NCI-H2029 treated with DMSO at 0.1 percent for 48 hours (cell line): ENCODE data around the gene CUL4A.

ENCODE experiments used
- DNase-seq: peaks from one replicate; lab custom pipeline; 2025; lab: John Stamatoyannopoulos, UW

Gene CUL4A

DNA sequence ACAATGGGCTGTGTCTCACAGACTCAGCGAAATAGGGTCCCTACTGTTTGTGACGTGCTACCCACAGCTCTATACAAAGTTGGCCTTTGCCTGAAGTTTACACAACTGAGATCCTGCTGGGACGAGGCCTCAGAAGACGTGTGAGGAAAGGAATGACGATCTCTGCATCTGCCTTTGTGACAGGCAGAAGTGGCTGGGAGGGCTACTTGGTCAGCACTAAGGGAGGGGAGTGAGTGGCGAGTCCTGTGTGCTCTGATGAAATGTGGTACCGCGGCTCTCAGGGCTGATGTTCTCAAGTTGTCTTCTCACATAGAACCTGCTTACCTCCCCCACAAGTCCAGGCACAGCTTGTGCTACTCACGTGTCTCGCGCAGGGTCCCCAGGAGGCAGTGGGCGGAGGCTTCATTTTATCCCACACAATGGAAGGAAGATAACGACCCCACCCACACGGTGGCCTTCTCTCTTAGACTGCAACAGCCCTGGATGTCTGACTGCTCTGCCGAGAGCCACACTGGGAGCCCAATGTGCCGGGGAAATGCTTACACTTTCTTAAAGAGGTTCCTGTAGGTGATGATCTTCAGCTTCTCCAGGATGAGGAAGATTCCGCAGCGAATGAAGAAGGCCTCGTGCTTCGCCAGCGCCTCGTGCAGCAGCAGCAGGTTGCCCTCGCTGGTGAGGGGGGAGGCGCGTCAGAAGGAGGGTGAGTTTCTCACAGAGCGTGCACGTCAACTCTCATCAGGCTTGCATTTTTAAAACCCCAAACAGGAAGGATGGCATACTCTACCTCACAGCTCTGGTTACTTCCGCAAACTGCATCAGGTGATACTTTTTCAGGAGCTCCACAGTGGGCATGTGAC lies 29.8 kb upstream of the CUL4A start:
- no peak for DNase-seq

DNA sequence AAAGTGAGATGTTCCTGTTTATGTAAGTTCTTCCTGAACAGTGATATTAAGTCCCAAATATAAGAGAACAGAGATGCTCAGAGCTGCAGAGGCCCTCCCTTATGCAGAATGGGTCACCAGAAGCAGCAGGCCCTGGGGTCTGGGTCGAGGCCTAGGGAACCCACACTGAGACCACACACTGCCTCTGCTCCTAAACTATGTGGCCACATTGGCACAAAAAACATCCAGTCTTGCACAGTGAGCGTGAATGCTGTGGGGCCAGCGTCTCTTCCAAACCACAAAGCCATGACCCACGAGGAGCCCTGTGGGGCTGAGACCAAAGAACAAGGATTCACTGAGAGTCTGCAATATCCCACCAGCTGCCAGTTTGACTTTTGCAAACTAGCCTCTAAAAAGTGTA lies 27.4 kb upstream of the CUL4A start:
- DNase-seq, result no peak

DNA sequence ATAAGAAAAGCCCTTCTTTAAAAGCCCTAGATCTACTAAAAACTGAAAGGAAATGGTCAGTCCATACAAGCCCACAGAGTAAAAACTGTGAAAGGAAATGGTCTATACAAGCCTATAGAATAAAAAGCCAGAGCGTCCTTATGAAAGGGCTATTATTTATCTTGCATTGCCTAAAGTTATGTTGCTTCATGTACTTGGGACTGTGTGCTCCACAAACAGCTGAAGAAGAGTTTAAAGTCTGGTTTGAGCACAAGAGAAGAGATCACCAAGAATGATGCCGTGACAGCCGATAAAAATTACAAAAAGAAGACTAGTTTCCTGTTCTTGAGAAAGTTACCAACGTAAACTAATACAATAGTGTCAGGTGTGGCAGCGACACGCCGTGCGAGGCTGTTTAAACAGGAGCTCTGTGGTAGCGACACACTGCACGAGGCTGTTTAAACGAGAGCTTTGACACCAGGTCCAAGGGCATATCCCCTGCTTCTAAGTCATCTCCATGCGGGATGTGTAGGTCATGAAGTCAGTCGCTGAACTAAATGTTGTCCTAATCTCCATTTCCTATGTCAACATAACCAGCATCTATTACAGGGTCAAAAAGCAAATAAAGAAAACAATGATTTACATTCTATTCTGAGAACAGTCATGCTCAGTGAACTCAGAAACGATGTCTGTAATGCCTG lies 25.8 kb upstream of the CUL4A start:
- no peak for DNase-seq

DNA sequence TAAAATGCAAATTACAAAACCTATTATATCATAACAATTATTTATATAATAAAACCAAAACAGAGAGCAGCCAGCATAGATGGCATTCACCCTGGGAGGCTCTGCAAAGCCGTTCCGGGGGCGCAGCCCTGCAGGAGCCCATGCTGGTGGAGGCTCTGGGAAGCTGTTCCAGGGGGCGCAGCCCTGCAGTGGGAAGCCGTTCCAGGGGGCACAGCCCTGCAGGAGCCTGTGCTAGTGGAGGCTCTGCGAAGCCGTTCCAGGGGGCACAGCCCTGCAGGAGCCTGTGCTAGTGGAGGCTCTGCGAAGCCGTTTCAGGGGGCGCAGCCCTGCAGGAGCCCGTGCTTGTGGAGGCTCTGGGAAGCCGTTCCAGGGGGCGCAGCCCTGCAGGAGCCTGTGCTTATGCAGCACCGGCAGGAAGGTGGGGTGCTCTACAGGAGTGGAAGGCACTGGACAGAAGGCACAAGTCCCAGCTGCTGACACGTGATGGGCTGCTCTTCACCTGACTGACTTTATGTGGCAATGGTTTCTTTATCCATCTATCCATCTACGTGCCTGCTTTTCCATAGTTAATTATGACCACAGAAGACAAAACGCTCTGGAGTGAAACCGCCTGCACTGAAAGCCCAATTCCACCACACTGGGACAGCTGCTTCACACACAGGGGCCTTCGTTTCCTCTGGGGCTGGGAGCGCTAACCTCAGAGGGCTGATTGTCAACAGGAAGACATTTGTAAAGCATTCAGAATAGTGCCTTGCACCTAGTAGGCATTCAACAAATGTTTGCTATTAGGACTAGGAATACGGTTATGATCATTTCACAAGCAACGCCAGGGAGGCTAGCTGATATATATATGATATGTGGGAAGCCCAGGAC lies 24.6 kb upstream of the CUL4A start:
- no peak for DNase-seq

DNA sequence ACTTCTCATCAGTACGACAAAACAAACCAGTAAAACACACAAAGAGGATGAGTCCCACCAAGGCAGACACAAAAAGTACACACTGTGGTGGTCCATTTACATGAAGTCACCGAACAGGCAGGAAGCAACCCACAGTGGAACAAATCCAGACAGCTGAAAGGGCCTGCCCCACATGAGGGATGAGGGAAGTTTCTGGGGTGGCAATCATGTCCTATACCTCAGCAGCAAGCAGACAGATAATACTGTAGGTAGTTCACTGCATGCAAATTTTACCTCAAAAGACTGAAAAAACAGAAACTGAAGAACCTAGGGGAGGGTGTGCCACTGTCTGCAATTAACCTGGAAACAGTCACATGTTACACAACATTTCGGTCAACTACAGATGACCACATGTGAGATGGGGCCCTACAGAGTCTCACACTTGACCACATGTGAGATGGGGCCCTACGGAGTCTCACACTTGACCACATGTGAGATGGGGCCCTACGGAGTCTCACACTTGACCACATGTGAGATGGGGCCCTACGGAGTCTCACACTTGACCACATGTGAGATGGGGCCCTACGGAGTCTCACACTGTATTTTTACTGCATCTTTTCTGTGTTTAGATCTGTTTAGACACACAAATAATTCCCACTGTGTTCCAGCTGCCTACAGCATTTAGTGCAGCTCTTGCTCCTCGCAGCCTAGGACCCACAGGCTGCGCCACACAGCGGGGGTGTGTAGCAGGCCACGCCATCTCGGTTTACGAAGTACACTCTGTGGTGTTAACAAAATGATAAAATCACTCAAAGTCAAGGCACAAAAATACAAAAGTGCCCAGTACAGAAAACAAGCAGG lies 23.1 kb upstream of the CUL4A start:
- no peak for DNase-seq

DNA sequence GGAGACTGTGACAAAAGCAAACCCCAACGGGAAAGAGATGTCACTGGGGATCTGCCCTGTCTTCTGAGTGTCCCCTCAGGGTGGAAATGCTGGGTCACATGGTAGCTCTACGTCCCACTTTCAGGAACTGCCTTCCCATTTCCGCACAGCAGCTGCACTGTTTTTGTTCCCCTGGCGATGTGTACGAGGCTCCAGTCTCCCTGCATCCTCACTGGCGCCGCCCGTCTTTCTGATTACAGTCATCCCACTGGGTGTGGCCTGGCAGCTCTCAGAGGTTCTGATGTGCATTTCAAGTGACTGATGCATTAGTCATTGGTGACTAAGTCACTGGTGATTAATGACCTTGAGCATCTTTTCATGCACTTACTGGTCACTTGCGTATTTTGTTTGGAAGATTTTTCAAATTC lies 22.1 kb upstream of the CUL4A start:
- no peak for DNase-seq

DNA sequence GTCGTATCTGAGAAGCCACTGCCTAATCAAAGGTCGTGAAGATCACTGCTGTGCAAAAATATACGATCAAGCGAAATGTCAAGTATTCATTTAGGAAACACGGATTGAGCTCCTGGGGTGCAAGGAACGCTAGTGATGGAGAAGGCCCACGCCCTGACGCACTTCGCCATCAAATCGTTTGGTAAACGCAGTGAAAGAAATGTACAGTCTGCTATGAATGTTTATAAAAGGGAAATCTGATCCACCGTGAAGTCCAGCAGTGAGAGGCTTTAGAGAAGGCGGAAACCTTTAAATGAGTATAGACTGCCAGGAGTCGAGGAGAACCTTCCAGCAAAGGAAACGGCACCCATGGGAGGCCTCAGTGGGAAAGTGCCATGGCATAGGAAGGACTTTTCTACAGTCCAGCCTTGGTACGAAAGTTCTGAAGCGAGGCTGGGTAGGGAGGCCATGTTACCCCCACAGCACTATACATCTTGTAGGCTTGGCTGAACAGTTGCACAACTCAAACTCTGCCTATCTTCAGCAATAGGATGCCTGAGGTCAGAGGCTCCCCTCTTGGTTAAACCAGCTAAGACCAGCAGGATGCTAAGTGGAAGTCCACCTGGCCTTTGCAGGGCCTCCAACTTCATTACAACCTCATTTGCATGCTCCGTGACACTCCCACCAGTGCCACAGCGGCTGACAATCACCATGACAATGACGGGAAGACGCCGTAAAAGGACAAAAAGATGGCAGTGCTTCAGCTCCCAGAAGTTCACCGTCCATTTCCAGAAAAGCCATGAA lies 21.3 kb upstream of the CUL4A start:
- DNase-seq, result no peak

DNA sequence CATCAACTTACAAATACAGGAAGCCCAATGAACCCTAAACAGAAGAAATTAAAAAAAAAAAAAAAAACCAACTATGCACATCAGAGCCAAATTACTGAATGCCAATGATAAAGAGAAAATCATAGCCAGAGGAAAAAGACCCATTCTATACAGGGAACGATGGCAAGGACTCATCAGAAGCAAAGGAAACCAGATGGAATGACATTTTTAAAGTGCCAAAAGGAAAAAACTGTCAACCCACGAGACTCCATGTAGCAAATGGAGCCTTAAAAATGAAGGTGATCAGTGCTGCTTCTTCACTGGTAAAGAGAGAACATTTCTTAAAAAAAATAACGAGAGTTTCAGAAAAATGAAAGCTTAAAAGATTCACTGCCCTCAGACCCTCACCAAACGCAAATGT lies 19.2 kb upstream of the CUL4A start:
- DNase-seq, result no peak

DNA sequence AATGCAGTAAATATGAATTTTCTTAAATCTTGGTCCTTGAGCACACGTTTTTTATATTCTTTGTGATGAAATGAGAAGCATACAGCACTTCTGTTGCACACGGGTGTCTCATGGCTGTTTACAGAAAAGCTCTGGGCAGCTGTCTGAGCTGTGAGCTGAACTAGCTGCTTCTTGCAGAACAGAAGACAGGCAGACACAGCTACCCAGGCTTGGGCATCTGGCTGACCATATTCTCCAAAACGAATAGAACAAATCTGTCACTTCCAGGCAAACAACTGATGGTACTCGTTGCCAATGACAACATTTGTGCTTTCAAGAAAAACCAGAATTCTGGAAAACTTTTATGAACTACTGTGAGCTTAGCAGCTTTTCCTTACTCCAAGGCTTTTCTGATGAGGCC lies 17.1 kb upstream of the CUL4A start:
- DNase-seq, result no peak

DNA sequence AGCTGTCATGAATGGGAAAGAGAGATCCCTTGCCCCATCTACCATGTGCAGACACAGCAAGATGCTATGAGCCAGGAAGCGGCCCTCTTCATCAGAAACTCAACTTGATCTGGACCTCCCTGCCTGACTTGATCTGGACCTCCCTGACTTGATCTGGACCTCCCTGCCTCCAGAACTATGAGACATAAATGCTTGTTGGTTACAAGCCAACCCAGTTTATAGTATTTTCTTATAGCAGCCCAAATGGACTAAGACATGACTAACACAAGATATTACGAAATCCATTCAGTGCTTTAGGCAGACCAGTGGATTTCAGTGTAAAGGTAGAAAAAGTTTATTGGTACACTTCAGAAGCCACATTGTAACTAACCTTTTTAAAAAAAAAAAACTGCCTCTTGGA lies 16.5 kb upstream of the CUL4A start:
- no peak for DNase-seq

DNA sequence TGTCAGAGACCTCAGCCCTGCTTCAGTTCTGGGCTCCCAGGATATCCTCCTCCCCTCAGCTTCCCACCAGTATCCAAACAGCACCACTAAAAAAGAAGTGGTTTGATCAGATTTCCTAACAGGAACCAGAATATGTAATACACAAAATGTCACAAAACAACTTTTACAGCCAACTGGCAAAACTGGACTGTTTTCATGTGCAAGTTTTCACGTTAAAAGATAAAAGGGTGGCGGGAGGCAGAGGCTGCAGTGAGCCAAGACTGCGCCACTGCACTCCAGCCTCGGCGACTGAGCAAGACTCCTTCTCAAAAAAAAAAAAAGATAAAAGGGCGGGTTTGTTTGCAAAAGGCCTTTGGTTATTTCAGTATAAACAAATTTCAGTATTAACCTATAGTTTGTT lies 14.1 kb upstream of the CUL4A start:
- DNase-seq, result no peak

DNA sequence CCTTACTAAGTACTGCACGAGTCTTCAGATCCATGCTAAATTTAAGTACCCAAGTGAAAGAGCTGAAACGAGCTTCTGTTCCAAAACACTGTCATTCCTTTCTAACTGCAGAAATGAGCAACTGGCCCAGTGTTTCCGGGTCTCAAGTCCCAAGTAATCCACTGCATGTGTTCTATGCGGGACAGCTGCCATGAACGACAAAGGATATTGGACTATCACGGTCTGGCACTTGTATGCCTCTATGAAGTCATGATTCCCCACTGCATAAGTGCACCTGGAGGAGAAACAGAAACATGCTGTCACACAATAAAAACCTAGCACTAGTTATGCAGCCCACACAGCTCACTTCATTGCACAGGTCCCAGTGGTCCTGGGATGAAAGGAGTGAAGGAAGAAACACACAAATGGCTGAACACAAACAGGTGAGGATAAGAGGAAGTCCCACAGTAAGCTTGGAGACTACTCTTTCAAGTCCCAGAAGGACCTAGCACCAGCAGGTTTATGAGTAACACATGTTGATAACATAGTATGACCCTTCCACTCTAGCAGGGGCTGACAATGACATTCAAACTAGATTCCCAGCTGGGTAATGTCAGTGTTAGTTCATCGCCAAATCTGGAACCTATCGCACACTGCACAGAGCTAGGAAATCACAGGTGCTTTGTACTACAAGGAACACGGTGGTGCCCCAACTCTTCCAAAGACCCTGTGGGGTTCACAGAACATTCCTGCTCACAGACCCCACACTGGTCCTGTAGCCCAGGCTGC lies 12.3 kb upstream of the CUL4A start:
- no peak for DNase-seq

DNA sequence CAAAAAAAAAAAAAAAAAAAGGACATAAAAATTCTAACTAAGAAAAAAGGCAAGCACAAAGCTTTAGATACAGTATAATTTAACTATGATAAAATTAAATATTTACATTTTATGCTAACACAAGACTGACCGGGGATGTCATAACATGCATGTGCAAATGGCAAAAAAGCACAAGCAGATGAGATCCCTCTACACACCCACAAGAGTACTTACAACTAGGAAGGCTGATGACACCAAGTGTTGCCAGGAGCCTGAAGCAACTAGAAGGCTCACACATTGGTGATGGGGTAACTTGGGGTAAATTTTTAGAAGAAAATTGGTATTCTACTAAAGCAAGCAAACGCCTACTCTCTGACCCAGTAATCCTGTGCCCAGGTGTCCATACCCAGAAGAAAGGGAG lies 7.6 kb upstream of the CUL4A start:
- no peak for DNase-seq

DNA sequence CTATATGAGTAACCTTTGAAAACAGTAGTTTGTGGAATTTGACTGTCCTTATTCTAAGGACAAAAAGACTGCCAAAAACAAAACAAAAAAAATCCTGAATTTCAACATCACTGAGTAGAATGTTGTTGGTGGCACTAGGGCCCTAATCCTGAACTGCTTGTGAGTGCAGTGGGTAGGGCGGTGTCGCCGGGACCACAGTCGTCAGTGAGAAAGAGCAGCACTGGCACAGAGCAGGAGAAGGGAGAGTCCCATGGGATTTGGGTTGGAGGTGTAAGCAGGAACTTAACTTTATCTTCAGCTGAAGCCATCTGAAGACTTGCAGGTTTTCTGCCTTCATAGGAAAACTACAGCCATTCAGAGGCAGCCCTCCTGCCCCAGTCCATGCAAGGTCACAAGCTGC lies 6.5 kb upstream of the CUL4A start:
- no peak for DNase-seq

DNA sequence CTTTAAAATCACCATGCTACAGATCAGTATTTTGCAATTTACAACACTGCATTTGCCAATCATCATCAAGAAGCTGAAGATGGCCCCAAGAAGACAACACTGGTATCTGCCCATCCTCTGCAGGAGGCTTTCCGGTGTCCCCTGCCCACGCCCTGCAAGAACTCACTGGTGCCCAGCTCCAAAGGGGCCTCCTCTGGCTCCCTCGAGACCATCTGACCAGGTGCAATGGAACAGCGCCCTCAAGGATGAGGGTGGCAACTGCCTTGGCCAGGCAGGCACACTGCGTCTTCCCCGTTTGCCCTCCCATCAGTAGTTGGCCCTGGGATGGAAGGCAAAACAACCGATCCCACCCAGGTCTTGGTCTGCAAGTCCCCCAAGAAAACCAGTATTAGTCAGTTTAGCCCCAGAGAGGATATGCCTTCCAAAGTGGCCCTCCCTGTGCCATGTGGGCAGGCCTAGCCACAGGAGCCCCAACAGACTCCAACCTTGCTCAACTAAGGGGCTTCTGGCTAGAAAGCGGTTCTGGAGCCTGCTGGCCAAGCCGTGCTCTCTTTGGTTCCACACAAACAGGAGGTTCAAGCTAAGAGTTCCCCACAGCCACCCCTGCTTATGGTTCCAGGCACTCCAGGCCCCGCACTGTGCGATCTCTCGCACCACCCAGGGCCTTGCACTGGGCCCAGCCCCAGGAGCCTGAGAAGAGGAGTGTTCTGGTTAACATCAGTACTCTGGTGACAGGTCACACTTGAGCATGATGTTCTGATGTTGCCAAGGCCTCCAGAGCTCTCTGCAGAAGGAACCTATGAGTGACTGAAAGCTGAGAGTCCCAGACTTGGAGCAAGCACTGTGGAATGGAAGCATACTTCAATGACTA lies 5.7 kb upstream of the CUL4A start:
- no peak for DNase-seq

DNA sequence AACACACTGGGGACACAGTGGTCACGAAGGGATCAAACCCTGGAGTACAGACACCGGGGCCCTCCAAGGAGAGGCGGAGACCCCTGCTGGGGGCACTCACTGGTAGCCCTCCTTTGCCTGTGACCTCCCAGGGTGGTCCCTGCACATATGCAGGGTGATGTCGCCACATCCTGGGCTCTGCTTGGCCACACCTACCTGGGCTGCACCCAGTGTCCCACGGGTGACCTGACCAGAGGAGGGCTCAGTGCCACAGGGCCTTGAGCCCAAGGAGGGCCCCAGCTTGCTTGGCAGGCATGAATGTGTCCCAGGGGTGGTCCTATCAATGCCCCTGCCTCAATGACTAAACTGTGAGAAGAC lies 5.1 kb upstream of the CUL4A start:
- DNase-seq, result no peak

DNA sequence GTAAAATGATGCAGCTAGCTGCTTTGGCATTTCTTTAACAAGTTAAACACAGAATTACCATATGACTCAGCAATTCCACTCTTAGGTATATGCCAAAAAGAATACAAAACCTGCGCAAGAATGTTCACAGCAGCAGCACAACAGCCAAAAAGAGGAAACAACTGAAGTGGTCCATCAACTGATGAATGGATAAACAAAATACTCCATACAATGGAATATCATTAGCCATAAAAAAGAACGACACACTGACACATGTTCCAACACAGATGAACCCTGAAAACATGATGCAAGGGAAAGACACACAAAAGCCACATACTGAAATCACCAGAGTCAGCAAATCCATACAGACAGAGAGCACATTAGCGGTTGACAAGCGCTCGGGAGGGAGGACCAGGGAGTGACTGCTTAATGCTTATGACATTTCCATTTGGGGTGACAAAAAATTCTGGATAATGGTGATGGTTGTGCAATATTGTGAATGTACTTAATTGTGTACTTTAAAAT lies 3.9 kb upstream of the CUL4A start:
- no peak for DNase-seq

DNA sequence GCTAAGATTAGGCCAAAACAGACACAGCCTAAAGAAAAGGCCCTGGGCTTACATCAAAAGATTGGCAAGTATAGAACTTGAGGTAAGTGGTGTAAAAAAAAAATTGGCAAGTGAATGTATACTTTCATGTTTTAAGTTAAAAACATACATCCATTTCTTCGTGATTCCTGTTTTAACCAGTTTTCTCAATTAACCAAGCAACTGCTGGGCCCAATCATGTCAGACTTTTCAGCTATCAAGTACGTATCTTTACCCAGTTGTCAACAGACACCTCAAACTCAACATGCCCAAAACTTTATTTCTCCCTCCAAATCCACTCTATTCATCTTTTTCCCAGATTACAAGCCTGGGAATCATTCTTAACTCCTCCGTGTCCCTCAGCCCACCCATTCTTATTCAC lies 2.0 kb upstream of the CUL4A start:
- DNase-seq, result no peak

DNA sequence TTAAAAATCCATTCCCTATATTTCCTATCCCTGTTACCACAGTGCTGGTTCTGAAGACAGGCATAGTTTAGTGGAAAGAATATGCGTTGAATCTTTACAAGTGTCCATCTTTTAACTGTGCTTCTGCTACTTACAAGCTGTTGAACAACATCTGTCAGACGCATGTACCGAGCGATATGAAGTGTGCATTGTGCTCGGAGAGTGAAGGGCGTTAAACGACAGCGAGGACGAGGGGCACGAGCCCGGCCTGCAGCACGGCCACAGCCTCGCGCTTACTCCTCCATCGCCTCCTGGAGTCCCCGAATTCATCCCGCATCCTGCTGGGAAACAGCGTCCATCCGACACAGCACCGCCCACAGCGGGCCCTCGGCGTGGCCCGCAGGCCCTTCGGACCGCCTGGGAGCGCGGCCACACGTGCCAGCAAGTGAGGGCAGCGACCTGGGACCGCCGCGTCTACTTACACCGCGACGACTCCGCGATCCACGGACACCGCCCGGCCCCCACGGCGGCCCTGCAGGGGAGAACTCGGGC lies 1.5 kb upstream of the CUL4A start:
- DNase-seq, result no peak
